PFSK-1 (cell line): ENCODE results near the gene EFTUD2.

Source experiments
- FOXP2 ChIP-seq: optimal IDR thresholded peaks from 2 replicates; pipeline ENCODE3; 2011; ENCODE audit warnings: borderline replicate concordance, control low read depth, inconsistent platforms; ENCODE audit not compliant: insufficient read depth; ENCODE audit errors: extremely low read length, extremely low read depth
- POLR2AphosphoS5 ChIP-seq: IDR thresholded peaks from 2 replicates; pipeline ENCODE4 v1.6.1; 2012; ENCODE audit warnings: low read depth, mild to moderate bottlenecking, control low read depth, low read length, moderate library complexity
- REST ChIP-seq, 2 experiments: IDR thresholded peaks; 2 replicates each; pipeline versions ENCODE4 v1.6.1 to v1.8.0; 2011 to 2012; ENCODE audit warnings: low read depth in 2 of 2, low read length in 2 of 2, control low read depth in 1 of 2, inconsistent platforms in 1 of 2, mild to moderate bottlenecking in 1 of 2, moderate library complexity in 1 of 2; ENCODE audit not compliant: insufficient read depth in 1 of 2
- SIN3A ChIP-seq: IDR thresholded peaks from 2 replicates; pipeline ENCODE4 v1.6.1; 2012; ENCODE audit warnings: mild to moderate bottlenecking, low read length, moderate library complexity, borderline replicate concordance; ENCODE audit not compliant: insufficient read depth
- TAF1 ChIP-seq: IDR thresholded peaks from 2 replicates; pipeline ENCODE4 v1.6.1; 2012; ENCODE audit warnings: low read length, control low read depth, borderline replicate concordance; ENCODE audit not compliant: insufficient read depth

GRCh38 chr17:44844390-44844830 lies 54.8 kb downstream of the EFTUD2 start:
- no peak for TF ChIP-seq POLR2AphosphoS5
- no peak for TF ChIP-seq TAF1
- TF ChIP-seq REST (IDR thresholded peaks at IDR 0.05; ENCODE audit: insufficient read depth in 1 of 2, low read depth in 2 of 2, low read length in 2 of 2) = no peak
- TF ChIP-seq SIN3A = no peak
- TF ChIP-seq FOXP2 = no peak
